Stimulated activated CD4-positive, alpha-beta T cell treated with anti-CD3 and anti-CD28 coated beads, Interleukin-4, amount 100 ng/mL, for 48 hours (primary cell): ENCODE results near the gene P2RX2.

Experiments
- DNase-seq, 2 donors: peaks; one replicate each; pipeline ENCODE4 v3.0.0-alpha.2; 2020; ENCODE audit warnings: low read depth in 2 of 2

P2RX2 gene

DNA sequence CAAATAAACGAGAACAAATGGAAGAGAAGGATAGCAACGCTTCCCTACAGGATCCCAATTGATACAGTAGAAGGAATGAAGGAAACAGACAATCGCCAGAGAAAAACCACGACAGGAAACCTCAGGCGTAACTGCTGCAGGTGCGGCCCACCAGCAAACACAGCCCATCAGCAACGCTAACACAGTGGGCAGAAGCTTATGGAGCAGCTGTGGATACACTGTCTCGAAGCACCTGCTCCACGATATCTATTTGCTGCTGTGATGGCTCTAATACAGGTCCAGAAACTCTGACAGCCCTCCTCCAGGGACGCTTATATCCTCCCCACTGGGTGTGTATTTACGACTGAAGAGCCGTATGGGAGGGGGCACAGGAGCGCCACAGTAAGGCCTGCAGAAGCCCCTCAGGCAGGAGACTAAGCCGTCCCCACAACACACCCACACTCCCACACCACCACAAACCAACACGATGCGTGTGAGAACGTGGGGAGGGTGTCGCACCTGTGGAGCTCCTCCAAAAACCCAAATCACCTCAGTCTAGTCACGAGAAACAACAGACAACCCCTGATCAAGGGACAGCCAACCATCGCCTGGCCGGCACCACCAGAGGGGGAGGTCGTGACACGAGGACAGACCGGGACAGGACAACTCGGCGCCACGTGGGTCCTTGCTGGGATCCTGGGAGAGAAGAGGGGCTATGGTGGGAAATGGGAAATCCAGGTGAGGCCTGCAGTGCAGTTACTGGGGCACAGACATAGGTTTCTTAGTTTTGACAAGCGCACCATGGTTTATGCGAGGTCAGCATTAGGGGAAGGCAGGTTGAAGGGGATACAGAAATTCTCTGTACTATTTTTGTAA, 44.6 kb downstream of the P2RX2 start:
- DNase-seq, result no peak

DNA sequence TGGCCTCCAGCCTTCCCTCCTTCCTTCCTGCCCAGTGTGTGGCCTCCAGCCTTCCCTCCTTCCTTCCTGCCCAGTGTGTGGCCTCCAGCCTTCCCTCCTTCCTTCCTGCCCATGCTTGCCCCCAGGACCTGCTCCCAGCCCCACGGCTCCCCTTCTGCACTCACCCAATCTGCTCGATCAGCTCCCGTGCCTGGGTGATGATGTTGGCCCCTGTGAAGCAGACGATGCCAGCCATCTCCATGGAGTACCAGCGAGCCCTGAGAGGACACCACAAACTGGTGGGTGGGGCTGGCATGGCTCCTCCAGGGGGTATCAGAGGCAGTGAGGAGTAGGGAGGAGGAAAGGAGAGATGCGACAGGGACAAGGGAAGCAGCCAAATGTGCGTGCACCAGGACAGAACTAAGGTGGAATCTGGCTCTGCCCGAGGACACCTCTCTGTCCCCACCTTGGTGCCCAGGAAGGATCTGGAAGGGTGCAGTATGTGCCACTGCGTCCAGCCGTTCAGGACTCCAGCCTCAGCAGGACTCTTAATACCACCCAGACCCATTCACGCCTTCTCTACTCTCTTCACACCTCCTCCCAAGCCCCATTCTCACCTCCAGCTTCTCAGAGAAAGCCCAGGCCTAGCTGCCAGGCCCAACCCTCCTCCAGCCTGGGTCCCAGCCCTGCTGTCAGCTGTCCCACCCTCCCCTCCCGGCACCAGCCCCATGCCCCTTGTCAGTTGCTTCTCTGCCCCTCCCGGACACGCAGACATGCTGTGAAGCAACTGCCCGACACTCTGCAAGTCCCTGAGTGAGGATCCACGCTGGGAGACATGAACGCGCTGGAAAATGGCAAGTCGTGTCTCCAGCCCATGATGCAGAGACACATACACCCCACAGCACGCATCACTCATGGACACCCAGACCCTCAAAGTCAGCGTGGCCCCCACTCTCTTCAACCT, 45.9 kb downstream of the P2RX2 start:
- no peak for DNase-seq

DNA sequence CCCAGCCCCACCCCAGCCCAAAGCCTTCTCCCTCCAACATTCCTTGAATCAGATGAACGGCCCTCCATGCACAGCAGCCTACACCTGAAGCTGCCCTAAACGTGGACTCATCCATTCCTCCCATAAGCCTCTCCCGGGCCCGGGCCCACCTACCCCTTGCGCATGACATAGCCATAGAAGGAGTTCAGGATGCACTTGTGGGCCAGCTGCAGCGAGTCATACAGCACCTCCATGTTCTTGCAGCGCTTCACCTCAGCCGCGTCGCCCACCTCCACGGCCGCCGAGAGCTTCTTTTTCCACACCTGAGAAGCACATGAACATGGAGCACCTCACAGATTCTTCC, 46.5 kb downstream of the P2RX2 start:
- no peak for DNase-seq

DNA sequence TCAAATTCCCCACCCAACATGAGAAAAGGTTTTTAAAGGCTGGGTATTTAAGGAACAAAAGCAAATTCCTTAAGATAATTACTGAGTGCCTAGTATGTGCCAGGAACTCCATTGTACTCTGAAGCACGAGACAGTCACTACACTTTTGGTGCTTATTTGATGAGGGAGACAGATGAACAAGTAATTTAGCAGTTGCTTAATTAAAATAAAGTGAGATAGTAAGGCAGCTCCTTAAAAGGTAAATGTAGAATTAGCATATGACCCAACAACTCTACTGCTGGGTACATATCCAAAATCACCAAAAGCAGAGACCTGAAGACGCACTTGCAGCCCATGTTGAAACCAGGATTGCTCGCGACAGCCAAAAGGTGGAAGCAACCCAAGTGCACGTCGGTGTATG, 47.2 kb downstream of the P2RX2 start:
- DNase-seq, result no peak

DNA sequence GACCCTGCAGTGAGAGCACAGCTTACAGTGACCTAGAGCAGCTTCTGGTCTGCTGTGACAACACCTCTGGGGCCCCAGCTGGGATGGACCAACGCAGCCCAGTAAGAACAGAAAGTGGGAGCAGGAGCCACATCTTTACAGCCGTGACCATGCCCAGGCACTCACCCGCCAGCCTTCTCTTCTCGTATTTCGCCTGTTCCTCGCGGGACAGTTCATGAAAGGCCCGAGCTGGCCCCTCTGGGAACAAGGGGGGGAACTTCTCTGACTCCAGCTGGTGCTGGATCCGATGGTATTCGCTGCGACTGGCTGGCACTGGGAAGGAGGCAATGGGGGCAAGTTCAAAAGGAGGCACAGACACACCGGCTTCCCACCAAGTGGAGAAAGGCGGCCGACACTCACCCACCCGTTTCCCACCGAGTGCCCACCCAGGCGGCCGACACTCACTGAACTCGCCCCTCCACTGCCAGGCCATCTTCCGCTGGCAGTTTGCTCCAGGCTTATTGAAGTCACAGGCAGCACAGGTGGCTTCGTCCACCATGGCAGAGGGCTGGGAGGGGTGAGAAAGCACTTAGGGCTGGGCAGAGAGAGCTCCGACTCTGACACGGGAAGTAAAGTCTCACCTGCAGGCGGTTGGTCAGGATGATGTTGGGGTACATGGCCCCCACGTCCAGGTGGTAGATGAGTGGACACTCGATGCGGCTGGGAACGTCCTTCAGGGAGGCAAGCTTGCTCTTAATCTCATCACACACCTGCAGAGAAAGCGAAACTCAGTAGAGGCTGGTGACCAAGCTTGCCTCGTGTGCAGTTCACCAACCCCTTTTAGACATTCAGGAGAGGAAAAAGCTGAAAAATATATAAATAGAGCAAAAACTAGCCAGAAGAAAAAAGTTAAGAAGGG, 49.9 kb downstream of the P2RX2 start:
- DNase-seq, result no peak

DNA sequence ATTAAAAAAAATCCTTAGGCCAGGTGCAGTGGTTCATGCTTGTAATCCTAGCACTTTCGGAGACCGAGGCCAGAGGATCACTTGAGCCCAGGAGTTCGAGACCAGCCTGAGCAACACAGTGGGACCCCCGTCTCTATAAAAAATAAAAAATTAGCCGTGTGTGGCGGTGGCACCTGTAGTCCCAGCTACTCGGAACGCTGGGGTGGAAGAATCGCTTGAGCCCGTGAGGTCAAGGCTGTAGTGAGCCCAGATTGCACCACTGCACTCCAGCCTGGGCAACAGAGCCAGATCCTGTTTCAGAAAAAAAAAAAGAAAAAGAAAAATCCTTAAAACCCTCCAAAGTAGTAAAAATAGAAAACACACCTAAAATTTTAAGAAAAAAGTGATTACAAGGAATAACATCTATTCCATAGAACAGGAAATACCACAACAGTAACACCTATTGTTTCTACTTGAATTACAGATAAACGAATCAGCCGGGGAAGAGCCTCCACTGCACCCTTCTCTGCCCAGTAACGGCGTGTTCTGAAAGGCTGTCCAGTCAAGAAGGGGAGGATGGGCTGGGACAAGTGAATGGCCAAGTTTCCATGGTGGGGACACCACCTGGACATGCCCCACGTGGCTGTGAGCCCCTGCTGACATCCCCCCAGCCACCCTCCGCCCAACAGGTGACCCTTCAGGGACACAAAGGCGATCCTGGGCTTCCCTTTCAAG, 50.7 kb downstream of the P2RX2 start:
- DNase-seq, result no peak
